ENCODE data around the gene PDCD4. TPM values are rescaled to one million over a fixed set of nuclear protein-coding genes. Genes with fewer than 3 reads are reported as not detected.

PDCD4 gene
- total RNA-seq, 4 donors from 2014 or later: 6.4 to 15.6 (median 9.8) TPM

GRCh38 chr10:110861476-110861875 is 10.3 kb upstream of the PDCD4 start:
- DNase-seq: no peak
- no peak for ATAC-seq
- Histone ChIP-seq H3K4me1 (peaks cover 17 to 31% of the 10 kb centered on the region in 2 donors), H3K4me3 (no peak overlapping the region), H3K27me3 (no peaks in the 10 kb centered on the region), H3K27ac (no peak overlapping the region), H3K36me3 (no peaks in the 10 kb centered on the region), H3K9me3 (no peaks in the 10 kb centered on the region)
- TF ChIP-seq CTCF (IDR thresholded peaks at IDR 0.05 in 4 of 5, conservative IDR thresholded peaks at IDR 0.05 in 1 of 5) (no peak), POLR2A (IDR thresholded peaks at IDR 0.05) (no peak)
- in situ Hi-C loops (cut with MboI; ENCODE audit: low sequenced_read_pairs in 4 of 4): no loop called here
- intact Hi-C loops (cut with DNase I; ENCODE audit: low total_unique reads): no loop called here

- H3K27ac ChIP-seq: no peak overlapping the region
- no peak for TF ChIP-seq CTCF (IDR thresholded peaks at IDR 0.05 in 4 of 5, conservative IDR thresholded peaks at IDR 0.05 in 1 of 5)
- no peak for TF ChIP-seq POLR2A (IDR thresholded peaks at IDR 0.05)
- no peak overlapping the region for H3K4me3 ChIP-seq
- no peaks in the 10 kb centered on the region for H3K27me3 ChIP-seq
- DNase-seq (no peak), ATAC-seq (no peak)
- intact Hi-C loops (cut with DNase I; ENCODE audit: low total_unique reads): no loop called here
- H3K36me3 ChIP-seq: no peaks in the 10 kb centered on the region
- peaks cover 17 to 31% of the 10 kb centered on the region in 2 donors for H3K4me1 ChIP-seq
- H3K9me3 ChIP-seq: no peaks in the 10 kb centered on the region
- in situ Hi-C loops (cut with MboI; ENCODE audit: low sequenced_read_pairs in 4 of 4): no loop called here
Measured at GRCh38 chr10:110861930-110862649, 9.6 kb upstream of the PDCD4 start.

GRCh38 chr10:110862961-110863360 is 8.8 kb upstream of the PDCD4 start:
- Histone ChIP-seq H3K4me1 (peaks cover 17 to 31% of the 10 kb centered on the region in 2 donors), H3K27ac (no peak overlapping the region), H3K9me3 (no peaks in the 10 kb centered on the region), H3K36me3 (no peaks in the 10 kb centered on the region), H3K4me3 (no peak overlapping the region), H3K27me3 (no peaks in the 10 kb centered on the region)
- no peak for DNase-seq
- intact Hi-C loops (cut with DNase I; ENCODE audit: low total_unique reads) (no loop called here), in situ Hi-C loops (cut with MboI; ENCODE audit: low sequenced_read_pairs in 4 of 4) (no loop called here)
- ATAC-seq: no peak
- TF ChIP-seq POLR2A (IDR thresholded peaks at IDR 0.05) (no peak), CTCF (IDR thresholded peaks at IDR 0.05 in 4 of 5, conservative IDR thresholded peaks at IDR 0.05 in 1 of 5) (no peak)

- Histone ChIP-seq H3K9me3 (no peaks in the 10 kb centered on the region), H3K4me3 (no peak overlapping the region), H3K27me3 (no peaks in the 10 kb centered on the region), H3K36me3 (no peaks in the 10 kb centered on the region), H3K27ac (no peak overlapping the region), H3K4me1 (peaks cover 17 to 31% of the 10 kb centered on the region in 2 donors)
- no peak for TF ChIP-seq CTCF (IDR thresholded peaks at IDR 0.05 in 4 of 5, conservative IDR thresholded peaks at IDR 0.05 in 1 of 5)
- no peak for TF ChIP-seq POLR2A (IDR thresholded peaks at IDR 0.05)
- in situ Hi-C loops (cut with MboI; ENCODE audit: low sequenced_read_pairs in 4 of 4): no loop called here
- intact Hi-C loops (cut with DNase I; ENCODE audit: low total_unique reads): no loop called here
- ATAC-seq (no peak), DNase-seq (no peak)
Measured at GRCh38 chr10:110863361-110863760, 8.4 kb upstream of the PDCD4 start.

- no peak for TF ChIP-seq CTCF (IDR thresholded peaks at IDR 0.05 in 4 of 5, conservative IDR thresholded peaks at IDR 0.05 in 1 of 5)
- no peak for TF ChIP-seq POLR2A (IDR thresholded peaks at IDR 0.05)
- DNase-seq: no peak
- Histone ChIP-seq H3K4me1 (peaks cover 17 to 30% of the 10 kb centered on the region in 2 donors), H3K27me3 (no peaks in the 10 kb centered on the region), H3K4me3 (no peak overlapping the region), H3K36me3 (no peaks in the 10 kb centered on the region), H3K27ac (peak overlapping the region in 1 of 4 donors; percentile 59), H3K9me3 (no peaks in the 10 kb centered on the region)
- no peak for ATAC-seq
- in situ Hi-C loops (cut with MboI; ENCODE audit: low sequenced_read_pairs in 4 of 4) (no loop called here), intact Hi-C loops (cut with DNase I; ENCODE audit: low total_unique reads) (no loop called here)
Measured at GRCh38 chr10:110863956-110864355, 7.8 kb upstream of the PDCD4 start.

All from gastrocnemius medialis (tissue), 4 donors.